Frontal cortex (tissue), 4 donors: Measurements from ENCODE around the gene MYBBP1A. TPM values are rescaled to one million over a fixed set of nuclear protein-coding genes. Genes with fewer than 3 reads are reported as not detected.

ENCODE experiments used
- DNase-seq, 2 donors: peaks; one replicate each; pipeline ENCODE4 v3.0.0; 2012; ENCODE audit warnings: low spot score in 2 of 2
- FAIRE-seq: peaks from 2 replicates; lab custom pipeline; 2012; peaks lifted over from hg19 to GRCh38; lab: Jason Lieb, UNC
- total RNA-seq: library from RNA; depleted of rRNA; stranded (reverse); fragments of >200 nt; gene quantifications from one replicate; pipeline ENCODE4 v1.2.3, GENCODE V29; 2014
- donor health status: control.
- donor health status: control.
- donor health status: control.

Gene MYBBP1A
- total RNA-seq, 1 donor from 2014 or later: 30.2 TPM

DNA sequence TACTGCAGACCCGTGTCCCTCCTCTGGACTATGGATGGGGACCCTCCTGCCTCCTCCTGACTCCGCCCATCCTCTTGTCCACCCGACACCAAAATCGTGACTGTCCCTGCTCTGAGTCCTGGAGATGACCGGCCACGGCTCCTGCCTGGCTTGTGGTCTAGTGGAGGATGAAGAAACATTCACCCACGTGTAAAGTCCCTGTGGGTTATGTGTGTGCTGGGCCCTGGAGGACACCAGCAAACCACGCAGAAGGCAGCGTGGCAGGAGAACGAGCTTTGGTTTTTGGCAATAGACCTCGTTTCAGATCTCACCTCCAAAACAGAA, 44.6 kb downstream of the MYBBP1A start:
- DNase-seq: no peak
- no peak for FAIRE-seq

DNA sequence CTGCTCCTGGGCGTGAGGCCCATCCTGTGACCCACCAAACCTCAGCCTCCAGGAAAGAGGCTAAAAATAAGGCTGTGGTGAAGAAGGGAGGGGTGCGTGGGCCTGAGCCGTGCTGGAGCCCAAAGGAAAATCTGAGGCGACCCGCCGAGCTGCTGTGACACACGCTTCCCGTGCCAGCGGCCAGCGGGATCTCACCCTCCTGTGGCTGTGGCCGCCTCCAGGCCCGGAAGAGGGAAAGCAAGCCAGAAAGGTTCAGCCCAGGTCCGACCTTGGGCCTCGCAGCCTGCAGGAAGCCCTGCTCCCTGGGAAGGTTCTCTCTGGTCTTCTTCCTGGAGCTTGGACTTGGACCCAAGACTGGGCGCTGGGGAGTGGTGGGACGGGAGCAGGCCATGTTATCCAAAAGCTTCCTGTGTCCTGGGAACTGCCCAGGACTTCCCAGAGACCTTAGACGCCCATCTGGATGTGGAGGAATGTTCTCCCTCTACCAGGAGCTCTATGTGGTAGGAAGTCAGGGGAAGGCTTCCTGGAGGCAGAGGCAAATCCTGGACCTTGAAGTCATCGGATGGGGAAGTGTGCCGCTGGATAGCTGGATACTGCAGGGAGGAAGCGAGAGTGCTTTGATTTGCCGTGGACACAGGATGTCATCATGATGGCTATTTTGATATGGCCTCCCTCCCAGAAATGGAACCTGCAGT, 45.1 kb downstream of the MYBBP1A start:
- DNase-seq (no peak), FAIRE-seq (no peak)

DNA sequence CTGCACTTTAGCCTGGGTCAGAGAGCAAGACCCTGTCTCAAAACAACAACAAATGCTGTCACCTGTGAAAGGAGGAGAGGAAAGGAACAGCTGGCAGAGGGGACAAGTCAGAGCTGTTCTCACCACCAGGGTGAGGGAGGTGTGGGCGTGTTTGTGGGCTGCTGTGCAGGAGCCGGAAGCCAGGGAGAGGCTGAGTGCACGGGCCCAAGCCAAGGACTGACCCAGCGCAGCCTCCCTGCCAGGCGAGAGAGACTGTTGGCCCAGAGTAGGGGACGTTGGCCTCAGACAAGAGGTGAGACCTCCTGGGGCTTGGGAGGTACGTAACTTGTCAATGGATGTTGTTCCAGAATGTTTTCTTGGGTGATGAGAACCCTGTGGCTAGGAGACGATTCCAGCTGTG, 45.8 kb downstream of the MYBBP1A start:
- DNase-seq (no peak), FAIRE-seq (no peak)

DNA sequence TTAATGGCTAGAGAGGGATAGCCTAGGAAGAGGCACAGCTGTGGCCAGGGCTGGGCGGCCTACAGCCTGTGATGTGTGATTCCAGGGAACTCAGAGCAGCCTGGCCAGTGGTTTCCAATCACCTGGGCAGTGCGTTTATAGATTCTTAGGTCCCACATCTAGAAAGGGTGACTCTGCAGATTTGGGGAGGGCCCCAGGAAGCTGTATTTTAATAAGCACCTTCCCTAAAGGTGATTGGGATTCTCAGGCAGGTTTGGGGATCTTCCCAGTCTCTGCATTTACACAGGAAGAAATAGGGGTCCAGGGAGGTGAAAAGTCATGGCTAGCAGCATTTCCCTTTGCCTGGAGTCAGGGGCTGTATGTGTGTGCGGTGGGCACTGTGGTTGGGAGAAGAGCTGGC, 47.0 kb downstream of the MYBBP1A start:
- no peak for FAIRE-seq
- no peak for DNase-seq

DNA sequence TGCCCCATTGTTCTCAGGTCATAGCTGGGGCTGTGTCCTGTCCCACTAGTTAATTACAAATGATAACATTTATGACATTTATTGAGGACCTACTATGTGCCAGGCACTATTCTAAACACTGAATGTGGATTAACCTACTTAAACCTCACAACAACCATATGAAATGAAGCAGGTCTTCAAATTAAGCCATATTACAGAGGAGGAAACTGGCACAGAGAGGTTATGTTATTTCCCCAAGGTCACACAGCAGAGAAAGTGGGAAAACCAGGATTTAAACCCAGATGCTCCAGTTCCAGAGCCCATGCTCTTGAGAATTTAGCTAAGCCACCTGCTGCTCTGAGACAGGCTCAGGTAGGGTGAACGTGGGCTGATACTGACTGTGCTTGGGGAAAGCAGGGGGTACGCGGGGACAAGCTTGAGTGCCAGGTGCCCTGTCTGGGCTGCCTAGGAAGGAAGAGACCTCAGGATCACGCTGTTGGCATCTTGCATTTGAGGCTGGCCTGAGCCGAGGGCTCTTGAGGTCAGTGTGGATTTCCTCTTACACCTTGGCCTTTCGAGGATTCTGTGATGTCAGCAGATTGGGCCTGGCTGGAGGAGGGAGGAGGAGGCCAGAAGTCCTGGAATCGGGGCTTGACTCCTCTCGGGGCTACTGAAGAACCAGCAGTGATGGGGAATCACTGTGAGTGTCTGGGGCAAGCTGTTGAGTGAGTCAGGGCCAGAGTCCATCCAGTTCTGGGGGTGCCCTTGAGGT, 47.6 kb downstream of the MYBBP1A start:
- DNase-seq (no peak), FAIRE-seq (no peak)

DNA sequence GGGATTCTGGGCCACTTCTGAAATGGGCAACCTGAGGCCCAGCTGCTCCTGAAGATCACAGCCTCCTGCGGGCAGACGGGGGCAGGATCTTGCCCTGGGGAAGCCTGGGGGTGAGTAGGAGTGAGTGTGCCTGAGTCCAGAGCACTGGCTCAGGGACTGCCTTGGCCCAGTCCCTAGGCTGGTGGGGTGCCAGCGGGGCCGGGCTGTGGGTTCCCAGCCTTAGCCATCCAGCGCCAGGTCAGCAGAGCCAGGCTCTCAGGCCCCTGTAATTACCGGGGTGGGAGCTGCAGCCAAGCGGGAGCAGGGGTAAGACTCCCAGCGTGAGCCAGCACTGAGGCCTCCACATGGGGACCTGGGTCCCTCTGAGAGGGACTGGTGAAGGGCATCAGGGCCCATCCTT, 48.3 kb downstream of the MYBBP1A start:
- DNase-seq (no peak), FAIRE-seq (no peak)

- no peak for DNase-seq
- FAIRE-seq: no peak
Measured at GRCh38 chr17:4506175-4506813, 48.9 kb downstream of the MYBBP1A start.

- no peak for FAIRE-seq
- DNase-seq: no peak
Measured at GRCh38 chr17:4505187-4505586, 50.0 kb downstream of the MYBBP1A start.

DNA sequence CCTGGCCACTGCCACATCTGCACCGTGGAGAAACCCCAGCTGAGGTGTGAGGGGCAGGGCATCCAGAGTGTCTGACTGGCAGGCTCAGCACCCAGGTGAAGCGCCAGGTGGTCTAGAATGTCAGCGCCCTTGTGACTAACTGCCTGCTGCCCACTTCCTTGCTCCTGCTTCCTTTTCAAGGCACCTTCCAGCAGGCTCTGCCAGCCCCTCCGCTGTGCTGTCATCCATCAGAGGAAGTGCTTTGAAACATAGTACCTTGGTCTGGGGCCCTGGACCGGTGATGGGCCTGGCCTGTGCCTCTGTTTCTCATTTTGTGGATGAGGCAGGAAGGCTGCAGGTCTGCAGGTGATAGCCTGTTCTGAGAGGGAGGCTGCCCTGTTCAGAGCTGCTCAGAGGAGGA, 51.0 kb downstream of the MYBBP1A start:
- no peak for FAIRE-seq

DNA sequence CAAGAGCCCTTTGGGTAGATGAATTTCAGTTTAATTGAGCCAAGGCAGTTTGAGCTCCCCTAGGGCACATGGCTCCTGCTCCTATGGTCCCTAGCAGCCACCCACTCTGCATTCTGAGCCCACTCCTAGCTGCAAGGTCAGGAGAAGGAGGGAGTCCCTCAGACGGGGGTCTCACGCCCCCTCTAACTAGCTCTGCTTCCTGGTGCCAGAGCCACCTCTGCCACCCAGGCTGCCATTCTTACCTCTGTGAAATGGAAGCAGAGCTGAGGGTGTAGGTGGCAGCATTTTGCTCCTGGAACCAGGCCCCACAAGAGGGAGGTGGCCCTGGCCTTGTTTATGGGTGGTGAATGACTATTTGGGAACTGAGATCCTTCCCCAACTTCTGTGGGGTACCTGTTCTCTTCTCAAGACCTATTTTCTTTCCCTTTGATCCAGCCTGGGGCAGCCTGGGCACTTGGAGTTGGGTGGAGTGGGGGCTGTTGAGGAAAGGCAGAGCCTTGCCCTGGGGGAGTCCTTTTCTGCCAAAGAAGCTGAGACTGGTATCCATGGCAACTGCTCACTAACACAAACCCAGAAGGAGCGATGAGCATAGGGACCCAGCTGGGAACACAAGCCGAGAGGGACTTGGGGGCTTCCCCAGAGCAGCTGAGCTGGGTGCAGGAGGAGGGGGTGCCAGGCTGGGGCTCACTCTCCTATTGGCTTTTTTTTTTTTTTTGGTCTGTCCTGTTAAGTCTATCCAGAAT, 51.7 kb downstream of the MYBBP1A start:
- DNase-seq (no peak), FAIRE-seq (no peak)

More for the DNA sequence above, 51.0 kb downstream of the MYBBP1A start:
- DNase-seq: no peak

DNA sequence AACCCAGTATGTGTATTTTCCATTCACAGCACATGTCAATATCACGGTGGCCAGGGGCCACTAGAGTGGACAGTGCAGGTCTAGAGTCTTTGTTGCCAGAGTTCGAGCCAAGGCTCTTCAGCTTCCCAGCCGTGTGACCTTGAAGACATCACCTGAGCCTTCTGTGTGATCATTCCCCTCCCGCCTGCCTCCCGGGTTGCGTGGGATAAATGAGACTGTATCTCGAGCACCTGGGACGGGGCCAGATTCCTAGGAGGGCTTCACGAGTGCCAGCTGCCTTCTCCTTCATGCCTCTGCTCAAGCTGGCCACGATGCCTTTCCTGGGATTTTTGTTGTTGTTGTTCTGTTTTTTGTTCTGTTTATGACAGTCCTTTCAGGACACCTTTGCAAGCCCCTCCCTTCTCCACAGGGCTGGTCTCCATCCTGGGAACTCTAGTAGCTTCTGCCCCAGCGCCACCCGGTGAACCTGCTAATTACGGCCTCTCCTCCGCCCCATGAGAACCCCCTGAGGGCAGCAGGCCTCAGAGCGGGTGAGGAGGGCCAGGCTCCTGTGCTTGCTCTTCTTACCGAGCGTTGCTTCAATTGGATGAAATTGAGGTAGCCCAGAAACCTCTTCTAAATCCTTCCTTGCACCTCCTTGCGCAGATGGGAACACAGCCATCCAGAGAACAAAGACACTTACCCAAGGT, 52.6 kb downstream of the MYBBP1A start:
- FAIRE-seq (no peak), DNase-seq (no peak)

- DNase-seq: no peak
- no peak for FAIRE-seq
Measured at GRCh38 chr17:4501295-4501949, 53.8 kb downstream of the MYBBP1A start.

DNA sequence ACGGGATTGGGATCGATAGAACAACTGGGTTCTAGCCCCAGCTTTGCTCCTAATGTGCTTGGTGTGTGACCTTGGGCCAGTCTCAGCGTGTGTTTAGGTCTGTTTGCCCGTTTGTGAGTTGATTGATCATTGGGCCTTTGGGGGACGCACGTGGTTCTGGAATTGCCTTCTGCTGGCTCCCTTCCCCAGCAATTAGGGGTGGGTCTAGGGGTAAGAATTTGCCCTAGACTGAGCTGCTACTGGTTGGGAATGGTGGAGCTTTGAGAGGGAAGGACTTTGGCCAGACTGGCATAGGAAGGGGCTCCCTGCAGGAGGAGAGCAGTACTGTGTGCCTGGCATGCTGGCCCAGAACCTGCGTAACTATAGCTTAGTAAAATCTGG, 55.0 kb downstream of the MYBBP1A start:
- FAIRE-seq: no peak
- DNase-seq: no peak

DNA sequence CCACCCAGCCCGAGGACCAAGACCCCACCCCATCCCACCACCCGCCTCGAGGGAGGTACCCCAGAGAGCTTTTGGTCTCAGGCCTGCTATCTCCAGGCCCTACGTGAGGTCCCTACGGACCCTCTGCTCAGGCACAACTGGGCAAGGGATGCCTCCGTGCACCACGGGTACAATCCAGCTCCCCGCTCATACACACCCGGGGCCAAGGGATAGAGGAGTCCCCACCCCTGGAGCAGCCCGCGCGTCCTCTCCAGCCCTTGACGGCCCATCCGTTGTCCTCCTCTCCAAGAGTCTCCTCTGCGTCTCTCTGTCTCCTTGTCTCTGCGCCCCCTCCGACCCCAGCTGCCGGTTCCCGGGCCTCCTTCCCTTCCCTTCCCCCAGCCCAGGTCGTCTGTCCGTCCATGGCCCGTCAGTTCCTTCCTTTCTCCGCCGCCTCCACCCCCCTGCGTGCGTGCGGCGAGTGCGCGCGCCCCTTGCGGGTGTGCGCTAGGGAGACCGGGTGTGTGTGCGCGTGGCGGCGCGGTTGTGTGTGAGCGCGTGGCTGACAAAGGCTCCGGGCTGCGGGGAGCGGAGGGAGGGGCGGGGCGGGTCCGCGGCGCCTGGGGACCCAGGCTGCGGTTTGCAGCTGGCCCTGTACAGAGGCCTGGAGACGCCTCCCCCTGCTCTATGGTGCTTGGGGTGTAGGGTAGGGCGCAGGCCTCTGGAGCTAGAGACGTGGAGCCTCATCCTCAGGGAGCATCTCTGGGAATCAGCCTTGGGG, 55.6 kb downstream of the MYBBP1A start:
- FAIRE-seq: no peak
- peak; percentile 69 to 74 for DNase-seq

GRCh38 chr17:4498461-4499397, 56.5 kb downstream of the MYBBP1A start, which contains the start of gene SPNS2:
Gene SPNS2, plus strand, starts transcription at chr17:4498881. Its CDS starts 167 bp downstream, at chr17:4499048.
- peak; percentile 98 to 99 for DNase-seq
- no peak for FAIRE-seq

DNA sequence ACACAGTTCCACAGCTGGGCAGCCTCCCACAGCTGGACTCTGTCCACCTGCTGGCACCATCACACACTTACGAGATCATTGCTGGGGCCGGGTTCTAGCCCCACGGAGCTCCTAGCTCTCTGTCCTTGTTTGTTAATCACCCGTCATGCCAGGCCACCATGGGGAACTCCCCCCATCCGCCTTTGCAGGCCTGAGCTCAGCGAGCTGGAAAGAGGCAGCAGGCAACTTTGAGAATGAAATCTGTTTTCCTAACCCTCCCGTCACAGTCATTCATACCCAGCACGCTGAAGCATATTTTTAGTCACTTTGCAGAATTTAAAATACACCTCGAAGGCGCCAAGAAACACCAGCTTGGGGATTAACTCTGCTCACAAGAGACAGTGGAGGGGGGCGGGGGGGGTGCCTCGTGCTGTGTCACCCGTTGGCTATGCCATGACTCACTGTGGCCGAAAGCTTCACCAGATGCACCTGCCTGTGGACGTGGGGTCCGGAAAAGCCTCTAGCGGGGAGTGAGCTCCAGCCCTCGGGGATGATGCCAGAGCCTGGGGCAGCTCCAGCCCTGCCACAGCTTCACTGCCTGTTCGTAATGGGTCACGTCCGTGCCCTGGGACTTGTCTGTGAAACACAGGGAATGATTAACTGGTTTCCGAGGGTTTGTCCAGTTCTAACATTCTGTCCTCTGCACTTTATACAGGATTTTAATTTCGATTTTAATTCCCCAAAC, 57.9 kb downstream of the MYBBP1A start:
- no peak for FAIRE-seq
- peak in 1 of 2 donors; percentile 54 for DNase-seq
